ENCODE measurements around the gene TAMALIN. TPM values are rescaled to one million over a fixed set of nuclear protein-coding genes. Genes with fewer than 3 reads are reported as not detected.

The TAMALIN gene
- total RNA-seq, 1 donor from 2014 or later, result 22.0 TPM

DNA sequence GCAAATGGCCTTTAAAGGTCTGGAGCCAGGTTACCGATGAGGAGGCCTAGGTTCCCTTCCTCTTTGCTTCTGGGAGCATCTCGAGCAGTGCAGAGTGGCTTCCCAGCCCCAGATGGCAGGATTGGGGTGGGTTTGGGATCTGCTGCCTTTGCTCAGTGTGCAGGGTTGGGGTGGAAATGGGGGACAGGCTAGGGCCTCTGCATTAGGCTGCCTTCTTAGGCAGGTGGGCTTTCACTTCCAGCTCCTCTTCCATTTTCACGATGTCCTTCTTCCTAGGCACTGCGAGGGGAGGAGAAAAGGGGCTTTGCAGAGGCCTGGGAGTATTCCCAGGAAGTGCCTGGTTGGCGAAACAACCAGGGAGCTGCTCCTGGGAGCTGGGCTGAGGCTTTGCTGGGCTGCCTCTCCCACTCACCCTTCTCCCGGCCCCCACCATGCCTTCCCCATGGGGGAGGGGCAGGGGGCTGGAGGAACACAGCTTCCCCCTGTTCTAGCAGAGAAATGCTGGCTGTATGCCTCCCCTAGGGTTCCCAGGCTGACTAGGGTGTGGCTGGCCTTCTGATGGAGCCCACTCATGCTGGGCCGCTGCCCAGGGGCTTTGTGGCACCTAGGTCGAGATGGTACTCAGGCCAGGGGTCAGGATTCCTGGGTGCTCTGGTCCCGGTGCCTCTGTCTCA, 46.9 kb downstream of the TAMALIN start:
- H3K27ac Mint-ChIP-seq, result no peak overlapping the region
- H3K4me1 Mint-ChIP-seq, result peaks cover 22% of the 10 kb centered on the region
- peaks cover 23% of the 10 kb centered on the region for H3K27me3 Mint-ChIP-seq (ENCODE audit: low read depth)
- peaks cover 2% of the 10 kb centered on the region for H3K36me3 Mint-ChIP-seq
- H3K9me3 Mint-ChIP-seq, result no peaks in the 10 kb centered on the region
- no peak for DNase-seq (ENCODE audit: low spot score in 2 of 2, unreplicated experiment in 2 of 2)
- peak overlapping the region; percentile 17 for H3K4me3 Mint-ChIP-seq
- no peak for TF ChIP-seq CTCF (IDR thresholded peaks at IDR 0.05; ENCODE audit: unreplicated experiment)

DNA sequence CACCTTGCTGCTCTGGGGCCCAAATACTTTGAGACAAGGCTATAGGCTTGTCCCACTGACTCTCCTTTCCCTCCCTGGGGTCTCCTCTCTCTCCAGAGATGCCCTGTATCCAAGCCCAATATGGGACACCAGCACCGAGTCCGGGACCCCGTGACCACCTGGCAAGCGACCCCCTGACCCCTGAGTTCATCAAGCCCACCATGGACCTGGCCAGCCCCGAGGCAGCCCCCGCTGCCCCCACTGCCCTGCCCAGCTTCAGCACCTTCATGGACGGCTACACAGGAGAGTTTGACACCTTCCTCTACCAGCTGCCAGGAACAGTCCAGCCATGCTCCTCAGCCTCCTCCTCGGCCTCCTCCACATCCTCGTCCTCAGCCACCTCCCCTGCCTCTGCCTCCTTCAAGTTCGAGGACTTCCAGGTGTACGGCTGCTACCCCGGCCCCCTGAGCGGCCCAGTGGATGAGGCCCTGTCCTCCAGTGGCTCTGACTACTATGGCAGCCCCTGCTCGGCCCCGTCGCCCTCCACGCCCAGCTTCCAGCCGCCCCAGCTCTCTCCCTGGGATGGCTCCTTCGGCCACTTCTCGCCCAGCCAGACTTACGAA, 47.6 kb downstream of the TAMALIN start:
- Mint-ChIP-seq H3K9me3 (no peaks in the 10 kb centered on the region), H3K27ac (no peak overlapping the region), H3K4me3 (no peak overlapping the region), H3K4me1 (peaks cover 20% of the 10 kb centered on the region), H3K36me3 (peaks cover 2% of the 10 kb centered on the region), H3K27me3 (ENCODE audit: low read depth) (peaks cover 20% of the 10 kb centered on the region)
- no peak for TF ChIP-seq CTCF (IDR thresholded peaks at IDR 0.05; ENCODE audit: unreplicated experiment)
- no peak for DNase-seq (ENCODE audit: low spot score in 2 of 2, unreplicated experiment in 2 of 2)

DNA sequence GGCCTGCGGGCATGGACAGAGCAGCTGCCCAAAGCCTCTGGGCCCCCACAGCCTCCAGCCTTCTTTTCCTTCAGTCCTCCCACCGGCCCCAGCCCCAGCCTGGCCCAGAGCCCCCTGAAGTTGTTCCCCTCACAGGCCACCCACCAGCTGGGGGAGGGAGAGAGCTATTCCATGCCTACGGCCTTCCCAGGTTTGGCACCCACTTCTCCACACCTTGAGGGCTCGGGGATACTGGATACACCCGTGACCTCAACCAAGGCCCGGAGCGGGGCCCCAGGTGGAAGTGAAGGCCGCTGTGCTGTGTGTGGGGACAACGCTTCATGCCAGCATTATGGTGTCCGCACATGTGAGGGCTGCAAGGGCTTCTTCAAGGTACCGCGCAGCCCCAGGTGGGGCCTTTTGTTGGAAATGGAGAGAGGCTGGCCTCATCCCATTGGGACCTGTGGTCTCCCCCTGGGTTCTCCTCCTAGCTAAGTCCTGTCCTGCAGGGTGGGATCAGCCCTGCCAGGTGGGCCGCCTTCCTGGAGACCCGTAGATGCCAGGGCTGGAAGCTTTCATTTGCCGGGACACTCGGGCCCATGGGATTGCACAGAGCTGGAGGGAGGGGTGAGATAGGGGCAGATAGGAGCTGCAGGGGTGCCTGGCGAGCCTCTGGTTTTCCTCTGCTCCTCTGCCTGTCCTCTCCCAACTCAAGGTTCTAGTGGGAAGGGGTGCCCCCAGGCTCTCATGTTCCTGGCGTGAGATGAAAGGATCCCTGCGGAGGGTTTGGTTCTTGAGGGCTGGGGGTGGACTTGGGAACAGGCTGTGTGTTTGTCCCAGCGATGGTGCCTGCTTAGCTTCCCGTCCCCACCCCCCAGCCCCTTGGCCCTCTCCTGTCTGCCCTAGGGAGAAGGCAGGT, 48.3 kb downstream of the TAMALIN start:
- peaks cover 2% of the 10 kb centered on the region for H3K36me3 Mint-ChIP-seq
- peaks cover 13% of the 10 kb centered on the region for H3K4me1 Mint-ChIP-seq
- H3K27me3 Mint-ChIP-seq (ENCODE audit: low read depth), result peaks cover 12% of the 10 kb centered on the region
- no peak for DNase-seq (ENCODE audit: low spot score in 2 of 2, unreplicated experiment in 2 of 2)
- TF ChIP-seq CTCF (IDR thresholded peaks at IDR 0.05; ENCODE audit: unreplicated experiment), result no peak
- H3K27ac Mint-ChIP-seq, result no peak overlapping the region
- no peak overlapping the region for H3K4me3 Mint-ChIP-seq
- no peaks in the 10 kb centered on the region for H3K9me3 Mint-ChIP-seq

DNA sequence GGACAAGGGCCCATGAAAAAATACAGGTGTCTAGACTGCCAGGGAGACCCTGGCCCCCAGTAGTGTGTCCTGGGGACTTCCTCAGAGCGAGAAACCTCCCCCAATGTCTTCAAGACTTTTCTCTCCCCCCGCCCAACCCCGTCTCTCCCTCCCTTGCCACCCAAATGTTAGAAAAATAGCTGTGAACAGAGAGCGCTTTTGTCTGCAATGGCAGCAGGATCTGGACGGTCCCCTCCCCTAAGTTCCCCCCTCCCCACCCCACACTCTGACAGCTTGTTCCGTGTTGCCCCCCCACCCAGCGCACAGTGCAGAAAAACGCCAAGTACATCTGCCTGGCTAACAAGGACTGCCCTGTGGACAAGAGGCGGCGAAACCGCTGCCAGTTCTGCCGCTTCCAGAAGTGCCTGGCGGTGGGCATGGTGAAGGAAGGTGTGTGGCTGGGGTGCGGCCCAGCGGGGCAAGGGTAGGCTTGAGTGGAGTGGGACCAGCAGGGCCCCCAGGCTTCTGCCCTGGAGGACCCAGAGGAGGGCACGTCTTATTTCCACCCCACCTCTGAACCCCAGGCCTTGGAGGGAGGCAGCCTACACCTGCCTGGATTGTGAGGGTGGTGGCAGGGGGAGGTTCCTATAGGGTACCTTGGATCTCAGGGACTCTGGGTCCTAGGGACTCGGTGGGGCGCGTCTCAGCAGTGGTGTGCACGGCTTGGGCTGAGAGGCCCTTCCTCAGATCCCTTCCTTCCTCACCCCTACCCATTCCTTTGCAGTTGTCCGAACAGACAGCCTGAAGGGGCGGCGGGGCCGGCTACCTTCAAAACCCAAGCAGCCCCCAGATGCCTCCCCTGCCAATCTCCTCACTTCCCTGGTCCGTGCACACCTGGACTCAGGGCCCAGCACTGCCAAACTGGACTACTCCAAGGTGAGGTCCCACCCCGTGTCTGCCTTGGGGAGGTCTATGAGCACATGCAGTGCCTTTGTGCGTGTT, 49.3 kb downstream of the TAMALIN start:
- no peak overlapping the region for H3K4me3 Mint-ChIP-seq
- DNase-seq (ENCODE audit: low spot score in 2 of 2, unreplicated experiment in 2 of 2), result no peak
- no peaks in the 10 kb centered on the region for H3K9me3 Mint-ChIP-seq
- H3K4me1 Mint-ChIP-seq, result peaks cover 8% of the 10 kb centered on the region
- no peak for TF ChIP-seq CTCF (IDR thresholded peaks at IDR 0.05; ENCODE audit: unreplicated experiment)
- H3K27ac Mint-ChIP-seq, result no peak overlapping the region
- peaks cover 2% of the 10 kb centered on the region for H3K36me3 Mint-ChIP-seq
- peaks cover 8% of the 10 kb centered on the region for H3K27me3 Mint-ChIP-seq (ENCODE audit: low read depth)
